T-helper 2 cell (primary cell): Measurements from ENCODE around the gene HRH4.

Source experiments
- DNase-seq, 5 experiments: peaks; one replicate each; pipeline versions ENCODE4 v3.0.0 to v3.0.0-alpha.2; 2012 to 2022

Gene HRH4

DNA sequence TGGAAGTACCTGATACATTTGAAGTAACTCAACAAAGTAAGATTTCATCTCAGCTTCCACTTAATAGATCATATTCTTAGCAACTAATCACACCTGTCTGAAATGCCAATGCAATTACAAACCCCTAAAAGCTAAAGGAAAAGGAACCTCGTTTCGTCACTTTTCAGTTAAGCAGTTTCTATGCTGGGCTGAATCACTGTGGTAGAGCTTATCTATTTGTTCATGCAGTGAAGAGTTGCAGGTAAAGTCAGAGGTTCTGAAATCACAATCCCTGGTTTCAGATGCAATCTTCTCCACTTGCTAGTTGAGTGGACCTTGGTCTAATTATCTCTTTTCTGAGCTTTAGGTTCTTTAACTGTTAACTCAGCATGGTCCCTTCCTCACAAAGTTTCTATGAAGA lies 6.3 kb downstream of the HRH4 start:
- peak in 1 of 5 experiments; percentile 61 for DNase-seq

DNA sequence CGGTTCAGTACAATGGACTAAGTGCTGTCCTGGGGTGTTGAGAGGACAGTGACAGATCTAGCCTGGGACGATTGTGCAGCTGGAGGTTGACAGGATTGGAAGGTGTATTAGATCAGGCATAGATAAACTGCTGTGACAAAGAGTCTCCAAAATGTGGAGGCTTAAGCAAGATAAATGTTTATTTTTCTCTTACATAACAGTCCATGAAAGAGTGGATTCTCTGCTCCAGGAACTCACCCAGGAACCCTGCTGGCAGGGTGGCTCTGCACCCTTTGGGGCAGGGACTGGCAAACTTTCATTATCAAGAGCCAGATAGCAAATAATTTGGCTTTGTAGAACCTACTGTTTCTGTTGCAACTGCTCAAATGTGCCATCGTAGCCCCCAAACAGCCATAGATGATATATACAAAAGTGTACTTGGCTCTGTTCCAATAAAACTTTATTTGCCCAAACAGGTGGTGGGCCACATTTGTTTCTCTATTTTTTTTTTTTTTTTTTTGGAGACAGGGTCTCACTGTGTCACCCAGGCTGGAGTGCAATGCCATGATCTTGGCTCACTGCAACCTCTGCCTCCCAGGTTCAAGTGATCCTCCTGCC lies 9.7 kb downstream of the HRH4 start:
- no peak for DNase-seq

DNA sequence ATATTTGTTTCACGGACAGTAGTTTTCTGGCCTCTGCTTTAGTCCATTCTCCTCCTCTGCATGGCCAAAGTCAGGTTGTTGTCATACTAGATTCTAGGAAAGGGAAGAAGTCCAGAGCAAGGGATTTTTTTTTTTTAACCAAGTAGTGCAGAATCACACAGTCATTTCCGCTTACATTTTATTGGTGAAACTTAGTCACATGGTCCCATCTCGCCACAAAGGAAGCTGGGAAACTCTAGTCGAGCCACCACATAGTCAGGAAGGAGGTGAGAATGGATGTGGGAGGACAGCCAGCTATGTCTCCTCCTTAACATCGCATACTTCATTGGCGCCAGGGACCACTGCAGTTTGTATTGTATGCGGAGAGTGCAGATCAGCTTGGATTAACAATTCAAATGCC lies 10.4 kb downstream of the HRH4 start:
- no peak for DNase-seq

- DNase-seq, result no peak
Observed at GRCh38 chr18:24472591-24472990, 12.2 kb downstream of the HRH4 start.

DNA sequence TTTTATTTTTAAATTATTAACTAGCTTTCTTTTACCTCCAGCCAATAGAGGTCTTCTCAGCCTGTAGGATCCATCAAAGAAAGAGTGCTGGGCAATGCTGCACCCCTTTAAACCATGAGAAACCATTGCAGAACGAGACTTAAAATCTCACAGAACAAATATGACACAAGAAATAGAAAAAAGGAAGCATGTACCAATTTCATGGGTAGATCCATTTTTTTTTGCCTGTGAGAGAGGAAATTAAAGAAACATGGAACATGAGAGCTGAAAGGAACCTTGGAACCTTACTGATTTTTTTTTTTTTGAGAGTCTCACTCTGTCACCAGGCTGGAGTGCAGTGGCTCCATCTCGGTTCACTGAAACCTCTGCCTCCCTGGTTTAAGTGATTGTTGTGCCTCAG lies 14.0 kb downstream of the HRH4 start:
- no peak for DNase-seq

GRCh38 chr18:24475926-24476589 lies 15.6 kb downstream of the HRH4 start:
- DNase-seq, result peak in 1 of 5 experiments; percentile 88

- no peak for DNase-seq
Observed at GRCh38 chr18:24479371-24479770, 18.9 kb downstream of the HRH4 start.

DNA sequence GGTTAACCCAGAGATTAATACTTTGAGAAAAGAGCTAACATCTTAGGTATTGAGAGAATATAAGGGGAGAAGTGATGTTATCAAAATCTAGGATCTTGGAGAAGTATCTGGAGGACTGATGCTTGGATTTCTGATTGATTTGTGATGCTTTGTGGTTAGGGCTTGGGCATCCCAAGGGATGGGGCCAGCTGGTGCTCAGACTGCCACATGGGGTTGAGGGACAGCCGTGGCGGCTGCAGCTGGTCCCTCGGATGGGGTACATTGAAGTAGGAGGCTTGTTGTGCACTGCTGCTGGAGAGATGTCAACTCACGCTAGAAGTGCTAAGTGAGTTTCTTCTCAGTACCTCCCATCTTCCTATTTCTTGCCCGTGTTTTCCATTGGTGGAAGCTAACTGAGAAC lies 22.4 kb downstream of the HRH4 start:
- no peak for DNase-seq

DNA sequence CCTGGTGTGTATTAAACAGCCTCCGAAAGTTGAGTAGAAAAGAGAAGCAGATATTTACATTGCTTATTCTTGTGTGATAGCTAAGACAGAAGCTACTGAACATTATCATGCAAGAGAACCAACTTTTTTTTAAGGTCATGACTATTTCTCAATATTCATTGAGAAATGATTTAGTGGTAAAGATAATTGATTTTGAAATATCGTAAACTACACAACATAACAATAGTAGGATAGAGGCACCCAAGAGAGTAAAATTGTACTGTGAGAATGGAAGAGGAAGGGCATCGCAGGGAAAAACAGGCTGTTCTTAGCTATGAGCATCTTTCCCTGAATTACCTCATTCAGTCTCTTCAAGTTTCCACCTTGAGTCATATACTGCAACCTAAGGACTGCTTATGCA lies 25.2 kb downstream of the HRH4 start:
- no peak for DNase-seq

DNA sequence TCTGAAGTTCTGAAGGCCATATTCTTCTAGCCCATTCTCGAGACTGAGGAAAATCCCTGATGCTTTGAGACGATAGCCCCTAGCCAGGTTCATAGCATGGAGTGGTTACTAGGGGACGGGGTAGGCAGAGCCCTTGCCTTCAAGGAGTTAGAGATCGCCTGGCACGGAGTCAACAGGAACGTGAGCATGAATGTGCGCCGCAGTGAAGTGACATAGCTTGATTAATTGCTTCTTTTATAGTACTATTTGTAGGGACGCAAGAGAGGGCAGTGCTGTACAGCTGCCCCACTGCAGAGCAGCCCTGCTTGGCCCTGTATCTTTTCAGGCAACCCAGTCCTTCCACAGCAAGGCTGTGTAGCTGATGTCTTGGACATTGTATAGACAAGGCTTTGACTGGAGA lies 26.2 kb downstream of the HRH4 start:
- no peak for DNase-seq

DNA sequence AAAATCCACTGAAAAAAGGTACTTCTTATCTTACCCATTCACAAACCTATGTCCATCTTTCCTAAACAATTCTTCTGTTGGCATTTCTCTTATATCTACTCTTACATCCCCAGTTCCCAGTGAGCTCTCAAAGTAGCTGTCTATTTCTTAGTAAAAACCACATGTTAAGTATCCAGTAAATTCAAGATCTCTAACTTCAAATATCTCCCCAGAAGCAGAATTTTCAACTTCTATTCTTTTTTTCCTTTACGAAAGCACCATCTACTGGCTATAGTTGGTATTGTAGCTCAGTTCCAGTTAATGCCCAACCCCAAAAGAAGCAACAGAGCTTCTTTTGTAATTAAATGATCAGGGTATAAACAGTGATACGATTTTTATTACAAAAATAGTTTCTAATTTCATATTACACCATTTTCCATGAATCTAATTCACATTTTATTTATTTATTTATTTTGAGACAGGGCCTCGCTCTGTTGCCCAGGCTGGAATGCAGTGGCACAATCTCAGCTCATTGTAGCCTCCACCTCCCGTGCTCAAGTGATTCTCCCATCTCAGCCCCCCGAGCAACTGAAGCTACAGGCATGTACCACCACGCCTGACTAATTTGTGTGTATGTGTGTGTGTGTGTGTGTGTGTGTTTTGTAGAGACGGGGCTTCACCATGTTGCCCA lies 28.5 kb downstream of the HRH4 start:
- peak in 1 of 5 experiments; percentile 61 for DNase-seq

- no peak for DNase-seq
Observed at GRCh38 chr18:24490539-24490938, 30.1 kb downstream of the HRH4 start.

DNA sequence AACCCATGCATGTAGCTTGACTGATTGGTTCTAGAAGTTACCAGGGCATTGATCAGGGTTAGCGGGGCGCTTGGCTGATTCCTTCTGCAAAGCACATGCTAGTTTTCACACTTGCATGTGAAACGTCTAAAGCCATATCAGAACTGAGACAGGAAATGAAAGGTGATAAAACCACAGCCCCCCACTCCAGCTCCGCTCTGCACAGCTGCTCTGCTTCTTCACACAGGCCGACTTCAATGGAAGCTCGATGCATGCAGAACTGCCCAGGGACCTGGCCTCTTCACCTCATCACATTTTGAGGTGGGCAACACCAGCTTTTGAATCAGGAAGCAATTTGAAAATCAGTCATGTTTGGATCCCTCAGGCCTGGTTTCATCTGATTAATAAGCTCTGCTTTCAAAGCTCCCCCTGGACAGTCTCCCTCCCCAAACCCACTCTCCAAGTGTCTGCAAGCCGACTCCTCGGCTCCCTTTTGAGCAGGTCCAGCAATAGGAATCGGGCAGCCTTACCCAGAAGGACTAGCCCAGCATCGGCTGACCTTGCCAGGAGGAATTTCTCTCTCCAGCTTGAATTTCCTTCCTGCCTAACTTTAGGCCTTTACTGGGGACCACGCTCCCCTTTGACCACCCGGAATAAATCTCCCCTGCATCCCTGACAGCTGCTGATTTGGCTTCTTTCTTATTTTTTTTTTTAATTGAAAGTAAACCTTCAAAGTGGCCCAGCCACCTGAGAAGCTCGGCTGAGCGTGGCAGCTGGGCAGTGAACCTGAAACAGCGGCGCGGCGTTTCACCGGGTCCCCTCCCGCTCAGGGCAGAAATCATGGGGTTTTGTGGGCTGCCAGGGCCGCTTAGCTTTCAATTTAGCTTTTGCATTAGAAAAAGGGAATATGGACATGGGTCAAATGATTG lies 31.7 kb downstream of the HRH4 start:
- peak in 2 of 5 experiments; percentile 46 to 78 for DNase-seq

DNA sequence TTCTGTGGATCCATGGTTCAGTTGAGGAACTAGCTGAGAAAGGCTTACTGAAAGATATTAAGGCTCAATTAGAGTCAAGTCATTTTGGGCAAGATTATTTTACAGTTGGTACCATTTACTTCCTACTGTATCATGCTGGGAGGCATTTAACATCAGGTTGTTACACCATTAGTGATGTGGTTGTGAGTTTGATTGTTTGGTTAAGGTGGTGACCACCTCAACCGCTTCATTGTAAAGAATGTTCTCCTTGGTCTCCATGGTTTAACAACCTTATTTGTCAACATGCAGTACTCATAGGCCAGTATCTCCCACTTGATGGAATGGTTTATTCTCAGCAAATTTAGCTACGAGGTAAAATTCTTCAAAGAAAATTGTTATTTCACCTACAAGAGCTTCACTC lies 34.1 kb downstream of the HRH4 start:
- no peak for DNase-seq

- no peak for DNase-seq
Observed at GRCh38 chr18:24497031-24497754, 36.8 kb downstream of the HRH4 start.

GRCh38 chr18:24499814-24500213 lies 39.4 kb downstream of the HRH4 start:
- no peak for DNase-seq

GRCh38 chr18:24500217-24500616 lies 39.8 kb downstream of the HRH4 start:
- DNase-seq, result peak in 1 of 5 experiments; percentile 11

DNA sequence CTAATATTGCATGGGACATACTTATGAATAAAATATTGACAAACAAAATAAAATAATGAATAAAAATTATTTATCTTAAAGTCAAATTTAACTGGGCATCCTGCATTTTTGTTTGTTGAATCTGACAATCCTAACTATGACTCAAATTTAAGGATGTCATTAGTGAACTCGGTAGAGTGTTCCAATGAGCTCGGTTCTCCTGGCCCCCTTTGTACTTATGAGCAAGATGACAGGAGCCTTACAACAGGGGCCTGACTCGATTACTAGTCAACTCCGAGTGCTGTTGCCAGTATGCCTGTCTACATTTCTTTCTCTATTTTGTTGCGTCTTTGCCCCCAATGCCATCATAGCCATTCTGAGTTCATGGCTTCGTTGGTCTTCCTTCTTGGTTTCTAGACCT lies 40.3 kb downstream of the HRH4 start:
- DNase-seq, result no peak

DNA sequence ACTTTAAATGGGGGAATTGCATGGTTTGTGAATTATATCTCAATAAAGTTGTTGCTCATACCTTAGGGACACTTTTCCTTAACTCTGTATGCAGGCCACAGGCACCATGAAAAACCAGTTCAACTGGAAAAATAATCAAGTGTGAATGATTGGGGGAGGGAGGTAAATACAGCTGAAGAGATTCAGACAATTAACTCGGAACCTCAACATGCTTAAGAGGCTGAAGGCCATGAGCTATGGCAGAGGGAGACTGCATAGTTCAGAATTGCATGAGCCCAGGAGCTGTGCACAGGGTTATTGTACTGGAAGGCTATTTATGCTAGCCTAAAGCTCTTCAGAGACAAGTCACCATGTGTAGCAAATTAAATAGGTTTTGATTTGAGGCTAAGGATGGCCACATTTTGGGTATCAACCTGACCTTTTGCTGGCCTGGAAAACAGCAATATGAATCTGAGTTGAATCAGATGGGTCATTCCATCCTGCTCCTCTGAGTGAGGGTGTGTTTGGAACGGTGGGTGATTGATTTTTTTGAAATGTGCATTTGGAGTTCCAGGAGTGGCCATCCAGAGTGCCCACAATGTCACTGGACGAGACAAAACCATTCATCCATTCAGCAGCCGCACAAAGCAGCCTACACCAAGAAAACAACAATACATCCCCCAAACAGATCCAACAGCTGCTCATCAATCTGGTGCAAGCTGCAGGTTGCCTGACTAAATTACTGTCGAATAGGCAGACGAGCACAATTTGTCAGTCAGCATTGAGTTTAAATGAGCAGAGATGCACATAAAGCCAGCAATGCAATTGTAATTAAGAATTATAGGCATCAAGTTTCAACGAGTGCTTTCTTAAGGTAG lies 42.5 kb downstream of the HRH4 start:
- no peak for DNase-seq

- no peak for DNase-seq
Observed at GRCh38 chr18:24504401-24504800, 44.0 kb downstream of the HRH4 start.

DNA sequence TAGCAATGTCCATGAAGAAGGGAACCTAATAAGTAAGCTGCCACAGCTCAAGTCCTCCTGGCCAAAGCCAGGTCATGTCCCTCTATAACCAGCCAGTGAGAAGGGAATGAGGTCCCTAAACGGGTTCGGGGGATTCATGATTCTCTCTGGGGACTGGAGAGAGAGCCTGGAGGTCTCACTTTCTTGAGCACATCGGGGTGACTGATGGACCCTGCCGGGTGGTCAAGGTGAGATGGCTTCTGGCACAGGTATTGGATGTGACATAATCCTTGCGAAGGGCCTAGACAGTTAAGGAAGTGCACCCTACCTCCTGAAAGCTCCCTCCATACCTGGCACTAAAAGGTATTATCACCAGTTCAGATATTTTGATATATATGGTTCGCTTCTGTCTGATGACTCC lies 45.7 kb downstream of the HRH4 start:
- no peak for DNase-seq

DNA sequence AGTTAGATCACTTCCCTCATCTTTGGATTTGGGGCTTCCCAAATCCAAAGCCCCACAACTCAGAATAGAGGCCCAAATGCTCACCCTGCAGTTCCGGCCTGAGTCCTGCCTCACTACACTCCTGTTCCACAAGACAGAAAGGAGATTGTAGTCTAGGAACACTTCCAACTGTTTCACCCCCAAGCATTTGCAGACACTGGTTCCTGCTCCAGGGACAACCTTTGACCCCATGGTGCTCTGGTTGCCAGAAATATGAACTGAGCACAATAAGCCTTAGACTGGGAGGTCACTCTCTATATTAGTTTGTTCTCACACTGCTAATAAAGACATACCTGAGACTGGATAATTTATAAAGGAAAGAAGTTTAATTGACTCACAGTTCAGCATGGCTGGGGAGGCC lies 49.0 kb downstream of the HRH4 start:
- no peak for DNase-seq
